ENCODE data around the gene RTL10.

DNA sequence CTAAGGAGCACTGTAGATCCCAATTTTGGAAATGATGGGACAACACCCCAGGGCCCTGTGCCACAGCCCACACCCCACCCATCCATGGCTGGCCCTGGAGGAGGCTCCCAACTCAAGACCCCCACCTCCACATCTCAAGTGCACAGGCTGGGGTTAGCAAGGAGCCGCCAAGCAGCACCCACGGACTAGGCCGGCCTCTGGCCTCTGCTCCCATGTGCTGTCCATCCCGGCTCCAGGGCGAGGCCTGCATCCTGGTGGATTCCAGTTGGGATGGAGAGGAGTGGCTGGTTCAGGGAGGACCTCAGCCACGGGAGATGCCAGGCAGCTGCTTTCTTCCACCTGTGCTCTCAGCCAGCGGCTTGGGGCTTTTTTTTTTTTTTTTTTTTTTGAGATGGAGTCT is 43.5 kb upstream of the RTL10 start:
- TF ChIP-seq, protein P1, sequence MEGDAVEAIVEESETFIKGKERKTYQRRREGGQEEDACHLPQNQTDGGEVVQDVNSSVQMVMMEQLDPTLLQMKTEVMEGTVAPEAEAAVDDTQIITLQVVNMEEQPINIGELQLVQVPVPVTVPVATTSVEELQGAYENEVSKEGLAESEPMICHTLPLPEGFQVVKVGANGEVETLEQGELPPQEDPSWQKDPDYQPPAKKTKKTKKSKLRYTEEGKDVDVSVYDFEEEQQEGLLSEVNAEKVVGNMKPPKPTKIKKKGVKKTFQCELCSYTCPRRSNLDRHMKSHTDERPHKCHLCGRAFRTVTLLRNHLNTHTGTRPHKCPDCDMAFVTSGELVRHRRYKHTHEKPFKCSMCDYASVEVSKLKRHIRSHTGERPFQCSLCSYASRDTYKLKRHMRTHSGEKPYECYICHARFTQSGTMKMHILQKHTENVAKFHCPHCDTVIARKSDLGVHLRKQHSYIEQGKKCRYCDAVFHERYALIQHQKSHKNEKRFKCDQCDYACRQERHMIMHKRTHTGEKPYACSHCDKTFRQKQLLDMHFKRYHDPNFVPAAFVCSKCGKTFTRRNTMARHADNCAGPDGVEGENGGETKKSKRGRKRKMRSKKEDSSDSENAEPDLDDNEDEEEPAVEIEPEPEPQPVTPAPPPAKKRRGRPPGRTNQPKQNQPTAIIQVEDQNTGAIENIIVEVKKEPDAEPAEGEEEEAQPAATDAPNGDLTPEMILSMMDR (IDR thresholded peaks at IDR 0.05; ENCODE audit: low read depth, low read length) = no peak
- TF ChIP-seq MYC (IDR thresholded peaks at IDR 0.05; ENCODE audit: low read depth, low read length) (no peak), POLR2A (IDR thresholded peaks at IDR 0.05; ENCODE audit: extremely low read depth, insufficient read length) (no peak), MAX (IDR thresholded peaks at IDR 0.05; ENCODE audit: low read depth, low read length) (no peak)

Data from NB4 (cell line).